DOHH2 (cell line): ENCODE measurements around the gene TNPO1.

Experiments used
- H3F3A ChIP-seq: fragments of 200-600 bp; sonication (generic), shearing (Covaris generic); 2 replicates; pipeline ENCODE4 v1.6.0; 2016; ENCODE audit warnings: antibody characterized with exemption, mild to moderate bottlenecking; ENCODE audit not compliant: control insufficient read depth, insufficient read depth
- H3K27ac ChIP-seq: fragments of 200-600 bp; sonication (generic); 2 replicates; pipeline ENCODE4 v1.5.1; 2014; ENCODE audit warnings: low read depth, mild to moderate bottlenecking, low read length, moderate library complexity
- H3K27me3 ChIP-seq: fragments of 200-600 bp; sonication (generic); 2 replicates; pipeline ENCODE4 v1.6.1; 2014; ENCODE audit warnings: mild to moderate bottlenecking, low read length, mixed read lengths; ENCODE audit not compliant: control insufficient read depth
- H3K36me3 ChIP-seq: fragments of 200-600 bp; sonication (generic); 2 replicates; pipeline ENCODE4 v1.6.1; 2014; ENCODE audit warnings: mild to moderate bottlenecking, low read length, moderate library complexity, mixed read lengths; ENCODE audit not compliant: control insufficient read depth
- H3K4me1 ChIP-seq: fragments of 200-600 bp; sonication (generic); 2 replicates; pipeline ENCODE4 v1.6.1; 2014; ENCODE audit warnings: mild to moderate bottlenecking, low read length, mixed read lengths; ENCODE audit not compliant: control insufficient read depth
- H3K4me2 ChIP-seq: fragments of 200-600 bp; sonication (generic); 2 replicates; pipeline ENCODE4 v1.6.0; 2014; ENCODE audit warnings: mild to moderate bottlenecking, low read length, moderate library complexity
- H3K4me3 ChIP-seq: fragments of 200-600 bp; sonication (generic); 2 replicates; pipeline ENCODE4 v1.5.1; 2014; ENCODE audit warnings: mild to moderate bottlenecking, low read length, mixed read lengths
- H3K79me2 ChIP-seq: fragments of 200-600 bp; sonication (generic); 2 replicates; pipeline ENCODE4 v1.6.1; 2014; ENCODE audit warnings: mild to moderate bottlenecking, low read length, mixed read lengths; ENCODE audit not compliant: control insufficient read depth
- H3K9me2 ChIP-seq: fragments of 200-600 bp; sonication (generic); replicated peaks from 2 replicates; pipeline ENCODE4 v1.6.1; 2014; ENCODE audit warnings: mild to moderate bottlenecking, low read length, mixed read lengths; ENCODE audit not compliant: control insufficient read depth
- H3K9me3 ChIP-seq: fragments of 200-600 bp; sonication (generic); 2 replicates; pipeline ENCODE4 v1.6.1; 2014; ENCODE audit warnings: antibody characterized with exemption, low read length, mixed read lengths; ENCODE audit not compliant: control insufficient read depth, insufficient read depth
- H4K20me1 ChIP-seq: fragments of 200-600 bp; sonication (generic); 2 replicates; pipeline ENCODE4 v1.6.0; 2014; ENCODE audit warnings: low read depth, mild to moderate bottlenecking, antibody characterized with exemption, low read length, moderate library complexity; ENCODE audit not compliant: control insufficient read depth, insufficient read depth
- CTCF ChIP-seq: fragments of 200-600 bp; sonication (generic); IDR thresholded peaks from one replicate; pipeline ENCODE4 v1.5.1; 2014; ENCODE audit warnings: antibody characterized with exemption, mild to moderate bottlenecking, low read depth, low read length; ENCODE audit not compliant: poor library complexity, severe bottlenecking
- EZH2phosphoT487 ChIP-seq: fragments of 200-600 bp; sonication (generic); IDR thresholded peaks from 2 replicates; pipeline ENCODE4 v1.6.1; 2017; ENCODE audit warnings: borderline replicate concordance, mild to moderate bottlenecking, antibody characterized with exemption, low read length, moderate library complexity, mixed read lengths

TNPO1 gene

GRCh38 chr5:72776684-72777083, 39.8 kb upstream of the TNPO1 start:
- Histone ChIP-seq H3K36me3 (no peaks in the 10 kb centered on the region), H3K4me1 (no peaks in the 10 kb centered on the region), H3K27ac (no peak overlapping the region), H3K4me3 (no peak overlapping the region), H3K4me2 (no peak overlapping the region), H3K9me2 (no peaks in the 10 kb centered on the region), H3K9me3 (0 out of 2 replicates have a peak, but pooled peaks cover 9% of the 10 kb centered on the region), H3F3A (no peaks in the 10 kb centered on the region), H4K20me1 (no peaks in the 10 kb centered on the region), H3K27me3 (no peaks in the 10 kb centered on the region), H3K79me2 (no peaks in the 10 kb centered on the region)
- TF ChIP-seq EZH2phosphoT487 (no peak), CTCF (no peak)

GRCh38 chr5:72779520-72779919, 36.9 kb upstream of the TNPO1 start:
- Histone ChIP-seq H3K27ac (no peak overlapping the region), H3F3A (no peaks in the 10 kb centered on the region), H3K4me3 (no peak overlapping the region), H3K4me2 (no peak overlapping the region), H3K4me1 (no peaks in the 10 kb centered on the region), H3K9me3 (0 out of 2 replicates have a peak, but pooled peaks cover 9% of the 10 kb centered on the region), H4K20me1 (no peaks in the 10 kb centered on the region), H3K79me2 (no peaks in the 10 kb centered on the region), H3K9me2 (no peaks in the 10 kb centered on the region), H3K27me3 (no peaks in the 10 kb centered on the region), H3K36me3 (no peaks in the 10 kb centered on the region)
- no peak for TF ChIP-seq EZH2phosphoT487
- no peak for TF ChIP-seq CTCF

GRCh38 chr5:72783354-72783753, 33.1 kb upstream of the TNPO1 start:
- TF ChIP-seq EZH2phosphoT487 (no peak), CTCF (no peak)
- H3K9me3 ChIP-seq: 0 out of 2 replicates have a peak, but pooled peaks cover 5% of the 10 kb centered on the region
- H3F3A ChIP-seq: no peaks in the 10 kb centered on the region
- H3K4me2 ChIP-seq: no peak overlapping the region
- H3K27me3 ChIP-seq: no peaks in the 10 kb centered on the region
- H3K4me3 ChIP-seq: no peak overlapping the region
- no peaks in the 10 kb centered on the region for H3K4me1 ChIP-seq
- H3K36me3 ChIP-seq: no peaks in the 10 kb centered on the region
- H3K79me2 ChIP-seq: no peaks in the 10 kb centered on the region
- H3K9me2 ChIP-seq: no peaks in the 10 kb centered on the region
- H4K20me1 ChIP-seq: no peaks in the 10 kb centered on the region
- H3K27ac ChIP-seq: no peak overlapping the region

- Histone ChIP-seq H3K79me2 (no peaks in the 10 kb centered on the region), H3K27ac (no peak overlapping the region), H3K9me2 (no peaks in the 10 kb centered on the region), H3K4me3 (no peak overlapping the region), H3K9me3 (0 out of 2 replicates have a peak, but pooled peaks cover 5% of the 10 kb centered on the region), H3F3A (no peaks in the 10 kb centered on the region), H3K36me3 (no peaks in the 10 kb centered on the region), H4K20me1 (no peaks in the 10 kb centered on the region), H3K4me2 (no peak overlapping the region), H3K4me1 (no peaks in the 10 kb centered on the region), H3K27me3 (no peaks in the 10 kb centered on the region)
- no peak for TF ChIP-seq EZH2phosphoT487
- no peak for TF ChIP-seq CTCF
Observed at GRCh38 chr5:72784129-72784528, 32.3 kb upstream of the TNPO1 start.
